HepG2 (cell line): ENCODE data around the gene TAF1A. TPM values are rescaled to one million over a fixed set of nuclear protein-coding genes. Genes with fewer than 3 reads are reported as not detected.
A peak's percentile ranks its signal among the peaks of the same experiment; 100 is the strongest.

Experiments
- CBX5 ChIP-seq: sonication (generic); formaldehyde crosslinking; IDR thresholded peaks from 2 replicates; pipeline ENCODE4 v1.4.0; 2020; ENCODE audit warnings: missing genetic modification reagents, borderline replicate concordance
- EEA1 ChIP-seq: sonication (generic); formaldehyde crosslinking; IDR thresholded peaks from 2 replicates; pipeline ENCODE4 v1.5.1; 2020; ENCODE audit warnings: mild to moderate bottlenecking, missing genetic modification reagents, borderline replicate concordance
- GATA4 ChIP-seq: sonication (generic); IDR thresholded peaks from 2 replicates; pipeline ENCODE4 v1.6.1; 2016; ENCODE audit warnings: antibody characterized with exemption, low read depth, borderline replicate concordance
- RBM22 ChIP-seq: fragments of 200-400 bp; formaldehyde crosslinking; optimal IDR thresholded peaks from 2 replicates; pipeline ENCODE3; 2017; ENCODE audit warnings: mild to moderate bottlenecking, low read length, moderate library complexity
- RCOR2 ChIP-seq: IDR thresholded peaks from 2 replicates; pipeline ENCODE4 v1.6.1; 2016; ENCODE audit warnings: missing biosample characterization, missing genetic modification reagents
- SP1 ChIP-seq, 2 experiments: fragments of 450-650 bp in 1 of 2; sonication (generic) in 1 of 2; formaldehyde crosslinking in 1 of 2; IDR thresholded peaks; 2 replicates each; pipeline versions ENCODE4 v1.4.0 to v1.6.1; 2016 to 2020; ENCODE audit warnings: missing genetic modification reagents in 1 of 2
- TSC22D2 ChIP-seq: sonication (generic); formaldehyde crosslinking; IDR thresholded peaks from 2 replicates; pipeline ENCODE4 v1.5.1; 2020; ENCODE audit warnings: missing genetic modification reagents, mild to moderate bottlenecking, borderline replicate concordance
- ZNF556 ChIP-seq: sonication (generic); formaldehyde crosslinking; IDR thresholded peaks from 2 replicates; pipeline ENCODE4 v1.4.0; 2020; ENCODE audit warnings: mild to moderate bottlenecking, missing genetic modification reagents, borderline replicate concordance
- ZNF839 ChIP-seq: sonication (generic); formaldehyde crosslinking; IDR thresholded peaks from 2 replicates; pipeline ENCODE4 v1.4.0; 2020; ENCODE audit warnings: missing genetic modification reagents, mild to moderate bottlenecking, borderline replicate concordance
- ZSCAN20 ChIP-seq: sonication (generic); formaldehyde crosslinking; IDR thresholded peaks from 2 replicates; pipeline ENCODE4 v1.4.0; 2020; ENCODE audit warnings: missing genetic modification reagents, mild to moderate bottlenecking, borderline replicate concordance
- ZSCAN21 ChIP-seq: sonication (generic); formaldehyde crosslinking; IDR thresholded peaks from 2 replicates; pipeline ENCODE4 v1.8.0; 2022; ENCODE audit warnings: mild to moderate bottlenecking, missing genetic modification reagents, moderate library complexity, borderline replicate concordance
- ZSCAN25 ChIP-seq: sonication (generic); formaldehyde crosslinking; IDR thresholded peaks from 2 replicates; pipeline ENCODE4 v1.8.0; 2022; ENCODE audit warnings: mild to moderate bottlenecking, missing genetic modification reagents
- polyA plus RNA-seq, 8 experiments: library from polyadenylated mRNA; depleted of rRNA in 3 of 8; stranded (reverse) in 7 of 8; unstranded in 1 of 8; fragments of >200 nt; fragmentation: Illumina TruSeq in 4 of 8; extraction: Trizol in 4 of 8; gene quantifications; 2 replicates each; pipeline versions ENCODE4 v1.2.1 to v1.2.3, GENCODE V29; 2011 to 2016; ENCODE audit warnings: low read depth in 4 of 8, missing spikeins in 1 of 8, mixed read lengths in 1 of 8; ENCODE audit not compliant: insufficient read depth in 1 of 8
- total RNA-seq, 5 experiments: library from RNA; depleted of rRNA; stranded (reverse); fragments of >200 nt; fragmentation: Illumina TruSeq; extraction: Trizol; gene quantifications; 2 replicates each; pipeline ENCODE4 v1.2.3, GENCODE V29; 2016; ENCODE audit warnings: low read depth in 1 of 5
- TF ChIP-seq, protein P1 (sequence below): fragments of 450-650 bp; IDR thresholded peaks from 2 replicates; pipeline ENCODE4 v1.6.1; 2017
- TF ChIP-seq, protein P2 (sequence below): IDR thresholded peaks from 2 replicates; pipeline ENCODE4 v1.6.1; 2018; ENCODE audit warnings: missing genetic modification reagents, mild to moderate bottlenecking, missing compliant biosample characterization
- TF ChIP-seq, protein P3 (sequence below): sonication (generic); formaldehyde crosslinking; IDR thresholded peaks from 2 replicates; pipeline ENCODE4 v1.8.0; 2022; ENCODE audit warnings: mild to moderate bottlenecking, missing genetic modification reagents, moderate library complexity
- TF ChIP-seq, protein P4 (sequence below): sonication (generic); formaldehyde crosslinking; IDR thresholded peaks from 2 replicates; pipeline ENCODE4 v1.8.1; 2023; ENCODE audit warnings: mild to moderate bottlenecking, missing genetic modification reagents
- TF ChIP-seq, protein P5 (sequence below): sonication (generic); formaldehyde crosslinking; IDR thresholded peaks from 2 replicates; pipeline ENCODE4 v1.4.0; 2020; ENCODE audit warnings: low read depth, missing genetic modification reagents

Gene TAF1A
- total and polyA plus RNA-seq, 2 of the 13 experiments (the other 11 are each of a cell fraction or from before 2014, with no cell fraction given): 3.3 to 10.7 TPM

DNA sequence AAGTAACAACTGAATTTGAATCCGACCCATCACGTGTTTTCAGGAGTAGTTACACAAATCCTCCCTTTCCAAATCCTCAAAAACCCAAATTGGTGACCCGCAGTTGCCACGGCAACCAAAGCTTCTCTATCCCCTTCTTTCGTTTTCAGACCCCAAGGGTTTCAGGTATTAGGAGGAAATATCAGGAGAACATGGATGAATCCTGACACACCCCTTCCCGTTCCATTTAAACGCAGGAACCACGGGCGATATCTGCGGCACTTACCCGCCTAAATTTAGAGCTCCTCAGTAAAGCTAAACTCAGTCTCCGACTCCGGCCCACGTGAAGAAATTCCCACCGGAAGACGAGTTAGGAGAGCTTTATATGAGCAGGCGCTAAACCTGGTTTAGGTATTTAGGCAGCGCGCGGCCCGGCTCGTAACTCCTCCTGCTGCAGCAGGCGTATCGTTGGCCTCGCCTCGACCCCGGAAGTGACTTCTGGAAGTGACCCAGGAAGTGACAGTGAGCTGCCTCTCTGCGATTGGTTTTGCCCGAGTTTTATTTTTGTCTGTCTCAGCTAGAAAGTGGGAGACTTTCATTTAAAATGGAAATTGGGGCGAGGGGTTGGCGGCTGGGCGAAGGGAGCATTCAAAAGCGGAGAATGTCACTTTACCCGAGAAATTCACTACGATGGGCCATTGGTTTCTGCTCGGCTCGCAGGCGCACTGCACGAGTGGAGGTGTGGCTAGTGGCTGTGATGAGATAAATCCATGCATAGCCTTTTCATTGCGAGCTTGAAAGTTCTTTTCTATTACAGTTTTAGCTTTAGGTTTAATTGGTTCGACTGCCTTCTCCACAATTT is at the start of gene TAF1A (continued):
- TF ChIP-seq ZNF839 (CRISPR knock-in tag) (peak; percentile 56; the same call in 1 of the 2 replicates), RBM22 (no peak), EEA1 (CRISPR knock-in tag) (no peak), ZSCAN25 (CRISPR knock-in tag) (no peak), RCOR2 (CRISPR knock-in tag) (no peak), ZSCAN21 (CRISPR knock-in tag) (peak; percentile 27; the same call in 1 of the 2 replicates), TSC22D2 (CRISPR knock-in tag) (no peak), ZSCAN20 (CRISPR knock-in tag) (no peak), GATA4 (no peak), ZNF556 (CRISPR knock-in tag) (no peak), SP1 (IDR thresholded peaks at IDR 0.05) (no peak), SP1 (CRISPR knock-in tag; IDR thresholded peaks at IDR 0.05) (0 out of 2 replicates have a peak, but pooled peaks have one; percentile 26), CBX5 (CRISPR knock-in tag) (no peak)
- TF ChIP-seq, protein P1, sequence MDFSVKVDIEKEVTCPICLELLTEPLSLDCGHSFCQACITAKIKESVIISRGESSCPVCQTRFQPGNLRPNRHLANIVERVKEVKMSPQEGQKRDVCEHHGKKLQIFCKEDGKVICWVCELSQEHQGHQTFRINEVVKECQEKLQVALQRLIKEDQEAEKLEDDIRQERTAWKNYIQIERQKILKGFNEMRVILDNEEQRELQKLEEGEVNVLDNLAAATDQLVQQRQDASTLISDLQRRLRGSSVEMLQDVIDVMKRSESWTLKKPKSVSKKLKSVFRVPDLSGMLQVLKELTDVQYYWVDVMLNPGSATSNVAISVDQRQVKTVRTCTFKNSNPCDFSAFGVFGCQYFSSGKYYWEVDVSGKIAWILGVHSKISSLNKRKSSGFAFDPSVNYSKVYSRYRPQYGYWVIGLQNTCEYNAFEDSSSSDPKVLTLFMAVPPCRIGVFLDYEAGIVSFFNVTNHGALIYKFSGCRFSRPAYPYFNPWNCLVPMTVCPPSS: no peak
- TF ChIP-seq, protein P2, sequence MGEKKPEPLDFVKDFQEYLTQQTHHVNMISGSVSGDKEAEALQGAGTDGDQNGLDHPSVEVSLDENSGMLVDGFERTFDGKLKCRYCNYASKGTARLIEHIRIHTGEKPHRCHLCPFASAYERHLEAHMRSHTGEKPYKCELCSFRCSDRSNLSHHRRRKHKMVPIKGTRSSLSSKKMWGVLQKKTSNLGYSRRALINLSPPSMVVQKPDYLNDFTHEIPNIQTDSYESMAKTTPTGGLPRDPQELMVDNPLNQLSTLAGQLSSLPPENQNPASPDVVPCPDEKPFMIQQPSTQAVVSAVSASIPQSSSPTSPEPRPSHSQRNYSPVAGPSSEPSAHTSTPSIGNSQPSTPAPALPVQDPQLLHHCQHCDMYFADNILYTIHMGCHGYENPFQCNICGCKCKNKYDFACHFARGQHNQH (CRISPR knock-in tag): peak; percentile 60
- TF ChIP-seq, protein P3, sequence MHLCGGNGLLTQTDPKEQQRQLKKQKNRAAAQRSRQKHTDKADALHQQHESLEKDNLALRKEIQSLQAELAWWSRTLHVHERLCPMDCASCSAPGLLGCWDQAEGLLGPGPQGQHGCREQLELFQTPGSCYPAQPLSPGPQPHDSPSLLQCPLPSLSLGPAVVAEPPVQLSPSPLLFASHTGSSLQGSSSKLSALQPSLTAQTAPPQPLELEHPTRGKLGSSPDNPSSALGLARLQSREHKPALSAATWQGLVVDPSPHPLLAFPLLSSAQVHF: no peak
- TF ChIP-seq, protein P4, sequence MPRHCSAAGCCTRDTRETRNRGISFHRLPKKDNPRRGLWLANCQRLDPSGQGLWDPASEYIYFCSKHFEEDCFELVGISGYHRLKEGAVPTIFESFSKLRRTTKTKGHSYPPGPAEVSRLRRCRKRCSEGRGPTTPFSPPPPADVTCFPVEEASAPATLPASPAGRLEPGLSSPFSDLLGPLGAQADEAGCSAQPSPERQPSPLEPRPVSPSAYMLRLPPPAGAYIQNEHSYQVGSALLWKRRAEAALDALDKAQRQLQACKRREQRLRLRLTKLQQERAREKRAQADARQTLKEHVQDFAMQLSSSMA: no peak
- TF ChIP-seq, protein P5, sequence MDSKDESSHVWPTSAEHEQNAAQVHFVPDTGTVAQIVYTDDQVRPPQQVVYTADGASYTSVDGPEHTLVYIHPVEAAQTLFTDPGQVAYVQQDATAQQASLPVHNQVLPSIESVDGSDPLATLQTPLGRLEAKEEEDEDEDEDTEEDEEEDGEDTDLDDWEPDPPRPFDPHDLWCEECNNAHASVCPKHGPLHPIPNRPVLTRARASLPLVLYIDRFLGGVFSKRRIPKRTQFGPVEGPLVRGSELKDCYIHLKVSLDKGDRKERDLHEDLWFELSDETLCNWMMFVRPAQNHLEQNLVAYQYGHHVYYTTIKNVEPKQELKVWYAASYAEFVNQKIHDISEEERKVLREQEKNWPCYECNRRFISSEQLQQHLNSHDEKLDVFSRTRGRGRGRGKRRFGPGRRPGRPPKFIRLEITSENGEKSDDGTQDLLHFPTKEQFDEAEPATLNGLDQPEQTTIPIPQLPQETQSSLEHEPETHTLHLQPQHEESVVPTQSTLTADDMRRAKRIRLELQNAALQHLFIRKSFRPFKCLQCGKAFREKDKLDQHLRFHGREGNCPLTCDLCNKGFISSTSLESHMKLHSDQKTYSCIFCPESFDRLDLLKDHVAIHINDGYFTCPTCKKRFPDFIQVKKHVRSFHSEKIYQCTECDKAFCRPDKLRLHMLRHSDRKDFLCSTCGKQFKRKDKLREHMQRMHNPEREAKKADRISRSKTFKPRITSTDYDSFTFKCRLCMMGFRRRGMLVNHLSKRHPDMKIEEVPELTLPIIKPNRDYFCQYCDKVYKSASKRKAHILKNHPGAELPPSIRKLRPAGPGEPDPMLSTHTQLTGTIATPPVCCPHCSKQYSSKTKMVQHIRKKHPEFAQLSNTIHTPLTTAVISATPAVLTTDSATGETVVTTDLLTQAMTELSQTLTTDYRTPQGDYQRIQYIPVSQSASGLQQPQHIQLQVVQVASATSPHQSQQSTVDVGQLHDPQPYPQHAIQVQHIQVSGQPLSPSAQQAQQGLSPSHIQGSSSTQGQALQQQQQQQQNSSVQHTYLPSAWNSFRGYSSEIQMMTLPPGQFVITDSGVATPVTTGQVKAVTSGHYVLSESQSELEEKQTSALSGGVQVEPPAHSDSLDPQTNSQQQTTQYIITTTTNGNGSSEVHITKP (CRISPR knock-in tag): peak; percentile 91
